HG03159 (cell line): ENCODE measurements around the gene ETF1.
"Not testable (repeated sequence)": the region's sequence is repeated elsewhere in the genome, so short reads cannot be mapped to it uniquely, and the experiment has no call there.

Source experiments
- ATAC-seq: cut with Tn5 transposase; IDR thresholded peaks from one replicate; pipeline ENCODE4 v1.9.1; 2021; ENCODE audit warnings: mild to moderate bottlenecking, moderate library complexity; ENCODE audit not compliant: unreplicated experiment

The ETF1 gene

DNA sequence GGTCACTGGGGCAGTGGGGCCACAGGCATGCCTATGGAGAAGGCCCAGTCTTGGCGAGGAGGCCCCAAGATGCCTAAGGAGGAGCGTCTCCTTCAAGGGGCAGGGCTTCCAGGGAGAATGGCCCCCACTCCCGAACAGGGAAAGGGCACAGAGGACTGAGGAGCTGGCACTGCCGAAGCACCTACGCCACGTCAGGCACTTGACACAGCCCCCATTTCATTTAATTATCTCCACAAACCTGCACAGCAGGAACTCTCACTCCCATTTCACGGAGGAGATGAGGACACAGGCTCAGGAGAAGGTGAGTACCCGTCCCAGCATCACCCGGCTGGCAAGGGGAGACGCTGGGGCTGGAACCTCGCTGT lies 51.8 kb downstream of the ETF1 start:
- ATAC-seq: no peak

DNA sequence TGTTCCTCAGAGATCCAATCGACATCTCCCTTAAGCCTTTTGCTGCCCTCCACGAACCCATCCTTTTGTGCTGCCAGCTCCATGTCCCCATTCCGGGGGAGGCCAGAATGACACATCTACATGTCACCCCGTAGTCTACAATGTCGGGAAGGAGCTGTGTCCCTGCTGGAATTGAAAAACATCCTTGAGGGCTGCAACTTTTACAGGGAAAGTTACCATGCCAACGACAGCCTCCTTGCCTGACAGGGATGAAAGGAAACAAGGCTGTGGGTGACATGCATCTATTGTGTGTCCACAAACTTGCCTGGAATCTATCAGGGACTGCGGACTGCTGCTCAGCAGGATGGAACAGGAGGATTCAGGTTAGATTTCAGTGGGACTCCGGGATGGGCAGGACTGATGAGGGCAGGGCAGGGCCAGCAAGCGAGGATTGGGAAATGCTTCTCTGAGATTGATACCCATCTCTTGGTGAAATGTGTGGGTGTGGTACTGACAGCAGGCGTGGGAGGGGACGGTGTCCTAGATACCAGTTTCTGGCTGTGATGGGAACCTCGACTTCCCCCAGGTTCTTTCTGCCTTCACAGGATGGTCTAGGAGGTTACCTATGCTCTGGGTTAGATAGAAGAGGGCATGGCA lies 52.3 kb downstream of the ETF1 start:
- no peak for ATAC-seq

DNA sequence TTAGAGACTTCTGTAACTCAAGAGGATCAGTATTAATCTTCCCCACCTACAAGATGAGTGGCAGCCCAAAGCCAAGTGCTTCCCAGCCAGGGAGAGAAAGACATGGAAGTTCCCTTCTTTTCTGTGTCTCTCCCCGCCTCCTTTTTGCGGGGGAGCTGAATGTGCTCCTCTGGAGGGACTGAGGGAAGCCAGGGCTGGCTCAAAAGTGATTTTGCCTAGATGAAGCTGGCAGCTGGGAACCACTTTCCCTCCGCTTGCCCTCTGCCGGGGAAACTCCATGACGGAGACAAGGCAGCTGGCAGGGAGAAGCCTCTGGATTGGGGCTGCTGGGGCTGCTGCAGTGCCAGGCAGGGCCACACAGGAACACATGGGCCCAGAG lies 53.4 kb downstream of the ETF1 start:
- no peak for ATAC-seq

DNA sequence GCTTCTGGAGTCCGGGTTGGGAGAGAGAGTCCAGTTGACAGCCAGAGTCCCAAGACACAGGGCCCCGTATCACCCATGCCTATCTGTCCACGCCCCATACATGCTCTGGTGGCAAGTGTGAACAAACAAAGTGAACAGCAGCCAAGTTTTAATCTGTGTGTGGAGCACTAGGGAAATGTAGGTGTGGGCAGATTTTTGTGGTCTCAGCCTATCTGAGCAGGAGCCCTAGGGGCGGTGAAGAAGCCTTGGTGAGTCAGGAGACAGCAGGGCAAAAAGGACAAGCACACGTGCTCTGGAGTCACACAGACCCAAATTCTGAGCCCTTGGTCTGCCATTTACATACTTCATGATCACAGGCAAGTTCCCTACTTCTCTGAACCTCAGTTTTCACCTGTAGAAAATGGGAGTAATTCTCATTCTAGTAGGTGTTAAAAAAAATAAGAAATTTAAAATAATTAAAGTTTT lies 54.5 kb downstream of the ETF1 start:
- no peak for ATAC-seq

DNA sequence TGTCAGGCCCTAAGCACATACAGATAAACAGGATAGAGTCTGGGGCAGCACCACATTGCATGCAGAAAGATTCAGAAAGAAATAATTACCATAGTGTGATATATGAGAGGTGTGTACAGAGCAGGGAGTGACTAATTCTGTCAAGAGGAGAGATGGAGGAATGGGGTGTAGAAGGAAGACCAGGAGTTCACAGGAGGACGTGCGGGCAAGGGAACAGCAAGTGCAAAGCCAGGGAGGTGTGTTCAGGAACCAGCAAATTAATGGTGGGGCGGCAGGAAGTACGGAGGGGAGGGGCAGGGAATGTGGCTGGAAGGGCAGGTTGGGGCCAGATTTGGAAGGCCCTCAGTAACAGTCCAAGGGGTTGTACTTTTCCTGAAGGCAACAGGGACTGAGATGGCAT lies 60.4 kb downstream of the ETF1 start:
- ATAC-seq: no peak

DNA sequence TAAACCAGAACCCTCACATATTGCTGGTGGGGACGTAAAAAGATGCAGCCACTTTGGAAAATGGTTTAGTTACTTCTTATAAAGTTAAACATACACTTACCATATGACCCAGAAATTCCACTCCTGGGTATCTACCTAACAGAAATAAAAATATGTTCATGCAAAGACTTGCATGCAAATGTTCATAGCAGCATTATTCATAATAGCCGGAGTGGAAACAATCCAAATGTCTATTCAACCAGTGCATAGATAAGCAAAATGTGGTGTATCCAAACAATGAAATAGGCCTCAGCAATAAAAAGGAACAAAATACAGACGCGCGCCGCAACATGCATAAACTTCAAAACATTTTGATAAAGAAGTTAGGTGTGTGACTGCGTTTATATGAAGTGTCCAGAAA lies 66.1 kb downstream of the ETF1 start:
- ATAC-seq: no peak

DNA sequence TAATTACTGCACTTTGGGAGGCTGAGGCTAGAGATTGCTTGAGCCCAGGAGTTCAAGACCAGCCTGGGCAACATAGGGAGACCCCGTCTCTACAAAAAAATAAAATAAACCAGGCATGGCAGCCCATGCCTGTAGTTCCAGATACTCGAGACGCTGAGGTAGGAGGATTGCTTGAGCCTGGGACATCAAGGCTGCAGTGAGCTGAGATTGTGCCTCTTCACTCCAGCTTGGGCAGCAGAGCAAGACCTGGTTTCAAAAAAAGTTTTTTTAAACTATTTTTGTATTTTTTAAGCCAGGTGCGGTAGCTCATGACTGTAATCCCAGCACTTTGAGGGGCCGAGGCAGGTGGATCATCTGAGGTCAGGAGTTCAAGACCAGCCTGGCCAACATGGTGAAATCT lies 69.9 kb downstream of the ETF1 start:
- ATAC-seq: not testable (repeated sequence)

DNA sequence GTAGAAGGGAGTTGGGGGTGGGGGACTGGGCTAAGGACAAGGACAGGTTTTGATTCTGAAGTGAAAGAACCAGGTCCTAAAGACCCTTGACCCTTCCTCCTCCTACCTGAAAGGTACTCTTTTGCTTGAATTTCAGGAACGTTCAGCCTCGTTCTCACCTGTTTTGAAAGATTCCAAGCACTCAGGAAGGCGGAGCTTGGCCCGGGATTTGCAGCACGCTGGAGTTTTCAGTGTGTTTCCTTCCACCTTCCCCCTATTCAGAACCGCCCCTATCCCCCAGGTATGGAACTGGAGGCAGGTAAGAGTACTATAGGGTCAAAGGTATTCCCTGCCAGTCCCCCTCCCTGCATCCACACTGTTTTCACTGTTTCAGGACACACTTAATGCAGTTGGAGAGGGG lies 70.7 kb downstream of the ETF1 start:
- no peak for ATAC-seq

DNA sequence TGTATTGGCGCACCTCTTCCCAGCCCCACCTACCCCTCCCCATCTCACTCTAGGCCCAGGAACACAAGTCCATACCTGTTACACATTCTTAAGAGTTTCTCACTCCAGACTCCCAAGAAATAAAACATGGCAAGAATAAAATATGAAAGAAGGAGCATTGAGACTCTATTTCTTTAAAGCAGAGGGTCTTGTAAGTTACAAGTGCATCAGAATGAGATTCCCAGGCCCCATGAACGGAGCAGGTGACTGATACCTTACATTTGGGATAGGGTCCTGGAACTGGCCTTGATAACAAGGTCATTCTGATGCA lies 72.0 kb downstream of the ETF1 start:
- ATAC-seq: no peak

DNA sequence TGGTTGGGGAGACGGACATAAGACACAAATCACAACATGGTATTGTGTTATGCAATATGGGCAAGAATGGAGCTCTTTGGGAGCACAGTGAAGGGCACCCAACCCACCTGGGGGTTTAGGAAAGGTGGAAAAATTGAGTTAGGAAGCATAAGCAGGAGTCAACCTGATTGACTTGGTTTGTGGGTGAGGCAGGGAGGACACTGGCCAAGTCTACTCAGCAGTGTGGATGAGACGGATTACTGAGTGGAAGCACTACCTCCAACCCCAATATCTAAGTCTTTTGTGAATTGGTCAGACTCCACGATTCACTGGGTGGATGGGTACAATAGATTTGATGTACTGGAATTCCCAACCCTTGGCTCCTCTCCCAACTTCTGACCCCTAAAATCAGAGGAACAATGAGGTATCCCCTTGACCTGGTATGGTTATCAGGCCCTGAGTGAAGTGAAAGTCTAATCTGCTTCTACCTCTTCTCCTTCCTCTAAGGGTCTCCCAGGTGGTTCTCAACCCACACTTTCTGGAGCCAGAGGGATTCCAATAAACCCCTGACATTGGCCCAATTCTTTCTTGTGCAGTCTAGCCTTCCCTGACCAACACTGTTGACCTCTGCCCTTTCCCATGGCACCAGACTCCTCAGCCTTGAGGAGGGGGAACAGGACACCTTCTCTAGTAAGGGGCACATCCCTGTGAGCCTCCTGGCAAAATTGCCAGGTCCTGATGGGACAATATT lies 72.5 kb downstream of the ETF1 start:
- ATAC-seq: no peak

DNA sequence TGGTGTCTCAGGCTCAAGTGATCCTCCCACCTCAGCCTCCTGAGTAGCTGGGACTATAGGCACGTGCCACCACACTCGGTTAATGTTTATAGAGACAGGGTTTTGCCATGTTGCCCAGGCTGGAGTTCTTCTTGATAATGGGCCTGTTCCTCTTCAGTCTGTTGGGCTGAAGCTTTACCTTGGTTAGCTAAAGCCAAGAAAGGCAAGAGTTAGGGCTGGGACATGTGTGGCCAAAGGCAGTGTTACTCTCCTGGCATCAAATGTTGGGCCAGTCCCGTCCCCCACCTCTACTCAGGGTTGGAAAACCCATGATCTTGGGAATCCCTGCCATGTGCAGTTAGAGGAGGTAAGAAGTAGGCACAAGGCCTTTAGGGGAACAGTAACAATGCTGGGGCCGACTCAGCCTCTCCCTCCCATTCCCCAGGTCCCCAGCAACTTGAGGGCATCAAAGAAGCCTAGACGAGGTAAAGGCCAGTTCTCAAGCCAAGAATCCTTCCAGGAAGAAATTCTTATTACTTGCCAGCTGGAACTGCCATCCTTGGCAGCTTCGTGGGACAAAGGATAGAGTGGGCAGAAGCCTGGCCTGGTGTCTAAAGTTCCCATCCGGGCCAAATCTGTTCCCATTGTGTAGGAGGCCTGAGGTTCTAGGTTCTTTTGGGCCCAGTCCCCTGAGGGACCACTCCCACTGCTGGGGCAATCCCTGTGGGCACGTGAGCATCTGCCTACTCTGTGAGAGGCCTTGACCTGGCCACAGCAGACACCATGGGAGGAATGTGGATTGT lies 73.3 kb downstream of the ETF1 start:
- no peak for ATAC-seq

DNA sequence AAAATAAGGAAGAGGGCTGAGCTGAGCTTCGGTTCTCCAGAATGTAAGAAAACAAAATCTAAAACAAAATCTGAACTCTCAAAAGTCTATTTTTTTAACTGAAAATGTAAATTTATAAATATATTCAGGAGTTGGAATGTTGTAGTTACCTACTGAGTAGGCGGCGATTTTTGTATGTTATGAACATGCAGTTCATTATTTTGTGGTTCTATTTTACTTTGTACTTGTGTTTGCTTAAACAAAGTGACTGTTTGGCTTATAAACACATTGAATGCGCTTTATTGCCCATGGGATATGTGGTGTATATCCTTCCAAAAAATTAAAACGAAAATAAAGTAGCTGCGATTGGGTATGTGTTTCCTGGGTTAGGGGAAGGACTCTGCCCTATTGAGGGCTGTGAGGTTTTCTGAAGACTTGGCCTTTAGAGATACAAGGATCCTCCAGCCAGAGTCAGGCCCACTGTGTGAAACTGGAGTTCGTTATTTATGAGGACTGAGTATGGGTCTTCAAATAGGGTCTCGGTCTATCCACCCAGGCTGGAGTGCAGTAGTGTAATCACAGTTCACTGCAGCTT lies 74.0 kb downstream of the ETF1 start:
- ATAC-seq: no peak

DNA sequence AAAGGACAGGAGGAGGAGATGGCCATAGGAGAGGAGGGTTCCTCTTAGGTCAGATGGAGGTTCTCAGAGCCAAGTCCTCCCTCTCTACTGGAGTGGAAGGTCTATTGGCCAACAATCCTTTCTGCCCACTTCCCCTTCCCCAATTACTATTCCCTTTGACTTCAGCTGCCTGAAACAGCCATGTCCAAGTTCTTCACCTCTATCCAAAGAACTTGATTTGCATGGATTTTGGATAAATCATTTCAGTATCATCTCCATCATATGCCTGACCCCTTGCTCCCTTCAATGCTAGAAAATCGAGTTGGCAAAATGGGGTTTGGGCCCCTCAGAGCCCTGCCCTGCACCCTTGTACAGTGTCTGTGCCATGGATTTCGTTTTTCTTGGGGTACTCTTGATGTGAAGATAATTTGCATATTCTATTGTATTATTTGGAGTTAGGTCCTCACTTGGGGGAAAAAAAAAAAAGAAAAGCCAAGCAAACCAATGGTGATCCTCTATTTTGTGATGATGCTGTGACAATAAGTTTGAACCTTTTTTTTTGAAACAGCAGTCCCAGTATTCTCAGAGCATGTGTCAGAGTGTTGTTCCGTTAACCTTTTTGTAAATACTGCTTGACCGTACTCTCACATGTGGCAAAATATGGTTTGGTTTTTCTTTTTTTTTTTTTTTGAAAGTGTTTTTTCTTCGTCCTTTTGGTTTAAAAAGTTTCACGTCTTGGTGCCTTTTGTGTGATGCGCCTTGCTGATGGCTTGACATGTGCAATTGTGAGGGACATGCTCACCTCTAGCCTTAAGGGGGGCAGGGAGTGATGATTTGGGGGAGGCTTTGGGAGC lies 74.7 kb downstream of the ETF1 start:
- ATAC-seq: no peak

DNA sequence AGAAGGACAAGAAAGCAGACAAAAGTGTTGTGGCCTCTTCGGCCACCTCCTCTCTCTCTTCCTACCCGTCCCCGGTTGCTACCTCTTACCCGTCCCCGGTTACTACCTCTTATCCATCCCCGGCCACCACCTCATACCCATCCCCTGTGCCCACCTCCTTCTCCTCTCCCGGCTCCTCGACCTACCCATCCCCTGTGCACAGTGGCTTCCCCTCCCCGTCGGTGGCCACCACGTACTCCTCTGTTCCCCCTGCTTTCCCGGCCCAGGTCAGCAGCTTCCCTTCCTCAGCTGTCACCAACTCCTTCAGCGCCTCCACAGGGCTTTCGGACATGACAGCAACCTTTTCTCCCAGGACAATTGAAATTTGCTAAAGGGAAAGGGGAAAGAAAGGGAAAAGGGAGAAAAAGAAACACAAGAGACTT lies 75.3 kb downstream of the ETF1 start:
- no peak for ATAC-seq

DNA sequence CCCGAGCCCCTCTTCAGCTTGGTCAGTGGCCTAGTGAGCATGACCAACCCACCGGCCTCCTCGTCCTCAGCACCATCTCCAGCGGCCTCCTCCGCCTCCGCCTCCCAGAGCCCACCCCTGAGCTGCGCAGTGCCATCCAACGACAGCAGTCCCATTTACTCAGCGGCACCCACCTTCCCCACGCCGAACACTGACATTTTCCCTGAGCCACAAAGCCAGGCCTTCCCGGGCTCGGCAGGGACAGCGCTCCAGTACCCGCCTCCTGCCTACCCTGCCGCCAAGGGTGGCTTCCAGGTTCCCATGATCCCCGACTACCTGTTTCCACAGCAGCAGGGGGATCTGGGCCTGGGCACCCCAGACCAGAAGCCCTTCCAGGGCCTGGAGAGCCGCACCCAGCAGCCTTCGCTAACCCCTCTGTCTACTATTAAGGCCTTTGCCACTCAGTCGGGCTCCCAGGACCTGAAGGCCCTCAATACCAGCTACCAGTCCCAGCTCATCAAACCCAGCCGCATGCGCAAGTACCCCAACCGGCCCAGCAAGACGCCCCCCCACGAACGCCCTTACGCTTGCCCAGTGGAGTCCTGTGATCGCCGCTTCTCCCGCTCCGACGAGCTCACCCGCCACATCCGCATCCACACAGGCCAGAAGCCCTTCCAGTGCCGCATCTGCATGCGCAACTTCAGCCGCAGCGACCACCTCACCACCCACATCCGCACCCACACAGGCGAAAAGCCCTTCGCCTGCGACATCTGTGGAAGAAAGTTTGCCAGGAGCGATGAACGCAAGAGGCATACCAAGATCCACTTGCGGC lies 75.9 kb downstream of the ETF1 start:
- no peak for ATAC-seq

DNA sequence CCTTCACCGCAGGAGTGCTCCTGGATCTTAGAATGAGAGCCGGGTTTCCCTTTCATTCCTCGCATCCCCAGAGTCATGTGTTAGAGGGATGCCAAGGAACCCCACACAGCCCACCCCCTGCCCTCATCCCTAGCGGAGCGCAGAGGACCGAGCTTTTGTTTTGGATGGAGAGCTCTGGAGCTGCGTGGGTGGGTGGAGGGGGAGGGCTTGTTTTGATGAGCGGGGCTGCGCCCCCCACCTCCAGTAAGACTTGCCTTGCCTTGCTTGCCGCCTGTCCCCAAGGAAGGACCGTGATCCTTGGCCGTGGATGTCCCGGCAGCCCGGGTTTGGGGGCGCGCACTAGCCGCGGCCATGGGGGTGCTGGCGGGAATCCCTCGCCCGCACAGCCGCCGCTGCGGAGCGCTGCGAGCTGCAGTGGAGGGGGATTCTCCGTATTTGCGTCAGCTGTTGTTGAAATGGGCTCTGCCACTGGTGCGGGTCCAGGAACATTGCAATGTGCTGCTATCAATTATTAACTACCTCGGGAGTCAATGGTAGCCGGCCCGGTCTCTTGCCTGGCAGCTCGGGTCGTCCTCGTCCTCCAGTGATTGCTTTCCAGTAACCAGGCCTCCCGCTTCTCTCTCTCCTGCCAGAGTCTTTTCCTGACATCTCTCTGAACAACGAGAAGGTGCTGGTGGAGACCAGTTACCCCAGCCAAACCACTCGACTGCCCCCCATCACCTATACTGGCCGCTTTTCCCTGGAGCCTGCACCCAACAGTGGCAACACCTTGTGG lies 76.7 kb downstream of the ETF1 start:
- no peak for ATAC-seq

DNA sequence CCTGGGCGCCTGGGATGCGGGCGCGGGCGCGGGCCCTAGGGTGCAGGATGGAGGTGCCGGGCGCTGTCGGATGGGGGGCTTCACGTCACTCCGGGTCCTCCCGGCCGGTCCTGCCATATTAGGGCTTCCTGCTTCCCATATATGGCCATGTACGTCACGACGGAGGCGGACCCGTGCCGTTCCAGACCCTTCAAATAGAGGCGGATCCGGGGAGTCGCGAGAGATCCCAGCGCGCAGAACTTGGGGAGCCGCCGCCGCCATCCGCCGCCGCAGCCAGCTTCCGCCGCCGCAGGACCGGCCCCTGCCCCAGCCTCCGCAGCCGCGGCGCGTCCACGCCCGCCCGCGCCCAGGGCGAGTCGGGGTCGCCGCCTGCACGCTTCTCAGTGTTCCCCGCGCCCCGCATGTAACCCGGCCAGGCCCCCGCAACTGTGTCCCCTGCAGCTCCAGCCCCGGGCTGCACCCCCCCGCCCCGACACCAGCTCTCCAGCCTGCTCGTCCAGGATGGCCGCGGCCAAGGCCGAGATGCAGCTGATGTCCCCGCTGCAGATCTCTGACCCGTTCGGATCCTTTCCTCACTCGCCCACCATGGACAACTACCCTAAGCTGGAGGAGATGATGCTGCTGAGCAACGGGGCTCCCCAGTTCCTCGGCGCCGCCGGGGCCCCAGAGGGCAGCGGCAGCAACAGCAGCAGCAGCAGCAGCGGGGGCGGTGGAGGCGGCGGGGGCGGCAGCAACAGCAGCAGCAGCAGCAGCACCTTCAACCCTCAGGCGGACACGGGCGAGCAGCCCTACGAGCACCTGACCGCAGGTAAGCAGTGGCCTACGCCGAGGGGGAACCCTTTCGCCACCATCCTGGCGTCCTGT lies 77.5 kb downstream of the ETF1 start, which contains the start of gene EGR1:
TSS of gene EGR1 (plus strand) at position 219 of the 864 bp plus-strand sequence. CDS start at position 502, 283 bp downstream.
- peak; percentile 54 for ATAC-seq
